ENCODE measurements around the gene CERS6. TPM values are rescaled to one million over a fixed set of nuclear protein-coding genes. Genes with fewer than 3 reads are reported as not detected.
"Not testable (repeated sequence)": the region's sequence is repeated elsewhere in the genome, so short reads cannot be mapped to it uniquely, and the experiment has no call there.

CERS6 gene
- polyA plus RNA-seq, 3 donors: 7.6 to 17.7 (median 15.6) TPM

- no peak overlapping the region for H2AFZ ChIP-seq (ENCODE audit: insufficient read depth, low read depth, low read length, poor library complexity, severe bottlenecking)
- intact Hi-C loops (cut with micrococcal nuclease): no loop called here
- H3K27me3 ChIP-seq (ENCODE audit: control insufficient read depth in 2 of 2, insufficient read depth in 2 of 2, low read length in 2 of 2): no peaks in the 10 kb centered on the region
- no peaks in the 10 kb centered on the region for H3K9me3 ChIP-seq (replicated peaks in 1 of 2; ENCODE audit: control insufficient read depth in 1 of 2, insufficient read depth in 1 of 2, low read length in 2 of 2)
- Mint-ChIP-seq H3K4me3 (no peak overlapping the region), H3K9me3 (peaks cover 0 to 4% (median 0%) of the 10 kb centered on the region in 7 donors), H3K27ac (no peak overlapping the region), H3K36me3 (no peaks in the 10 kb centered on the region), H3K27me3 (ENCODE audit: low read depth in 3 of 3) (peaks cover 0 to 1% (median 0%) of the 10 kb centered on the region in 3 donors), H3K4me1 (no peaks in the 10 kb centered on the region)
- DNase-seq: no peak
- WGBS (ENCODE audit: insufficient coverage): 97% methylated on average over 4 of the region's 5 CpGs
- H3K4me3 ChIP-seq (replicated peaks in 1 of 3; ENCODE audit: low read depth in 2 of 3, low read length in 3 of 3): no peak overlapping the region
- H3K27ac ChIP-seq (ENCODE audit: low read depth in 1 of 2, low read length in 2 of 2): no peak overlapping the region
- H4K20me1 ChIP-seq (ENCODE audit: insufficient read depth, low read length): no peaks in the 10 kb centered on the region
- no peaks in the 10 kb centered on the region for H3K4me1 ChIP-seq (ENCODE audit: control insufficient read depth in 1 of 2, insufficient read depth in 2 of 2, low read length in 2 of 2)
- no peak for TF ChIP-seq CTCF (IDR thresholded peaks at IDR 0.05)
- no peak overlapping the region for H3K4me2 ChIP-seq (replicated peaks; ENCODE audit: extremely low read depth, low read length, poor library complexity, severe bottlenecking)
- no peak overlapping the region for H3K9ac ChIP-seq (ENCODE audit: insufficient read depth, low read length, poor library complexity, severe bottlenecking)
- no peaks in the 10 kb centered on the region for H3K79me2 ChIP-seq (ENCODE audit: insufficient read depth, low read length)
- H3K36me3 ChIP-seq (replicated peaks in 1 of 2; ENCODE audit: control insufficient read depth in 1 of 2, insufficient read depth in 2 of 2, low read length in 2 of 2): no peaks in the 10 kb centered on the region
Measured at GRCh38 chr2:168790226-168790902, 334.3 kb downstream of the CERS6 start.

GRCh38 chr2:168791140-168791539 is 335.1 kb downstream of the CERS6 start:
- H3K27me3 ChIP-seq (ENCODE audit: control insufficient read depth in 2 of 2, insufficient read depth in 2 of 2, low read length in 2 of 2); H3K4me1 ChIP-seq (ENCODE audit: control insufficient read depth in 1 of 2, insufficient read depth in 2 of 2, low read length in 2 of 2); H3K36me3 Mint-ChIP-seq; H3K79me2 ChIP-seq (ENCODE audit: insufficient read depth, low read length); H3K9ac ChIP-seq (ENCODE audit: insufficient read depth, low read length, poor library complexity, severe bottlenecking); H3K27me3 Mint-ChIP-seq (ENCODE audit: low read depth in 3 of 3); H3K4me1 Mint-ChIP-seq; H4K20me1 ChIP-seq (ENCODE audit: insufficient read depth, low read length); H2AFZ ChIP-seq (ENCODE audit: insufficient read depth, low read depth, low read length, poor library complexity, severe bottlenecking); H3K9me3 Mint-ChIP-seq; H3K9me3 ChIP-seq (replicated peaks in 1 of 2; ENCODE audit: control insufficient read depth in 1 of 2, insufficient read depth in 1 of 2, low read length in 2 of 2); H3K4me3 Mint-ChIP-seq; H3K27ac Mint-ChIP-seq; H3K36me3 ChIP-seq (replicated peaks in 1 of 2; ENCODE audit: control insufficient read depth in 1 of 2, insufficient read depth in 2 of 2, low read length in 2 of 2); intact Hi-C loops (cut with micrococcal nuclease); H3K4me3 ChIP-seq (replicated peaks in 1 of 3; ENCODE audit: low read depth in 2 of 3, low read length in 3 of 3); DNase-seq; H3K27ac ChIP-seq (ENCODE audit: low read depth in 1 of 2, low read length in 2 of 2); H3K4me2 ChIP-seq (replicated peaks; ENCODE audit: extremely low read depth, low read length, poor library complexity, severe bottlenecking): not testable (repeated sequence)
- no CpG with 5 or more reads among the region's 2 CpGs for WGBS (ENCODE audit: insufficient coverage)
